ENCODE measurements around the gene FCHSD2. TPM values are rescaled to one million over a fixed set of nuclear protein-coding genes. Genes with fewer than 3 reads are reported as not detected.

Gene FCHSD2
- polyA plus RNA-seq, 1 donor (not counting 4 experiments of a cell fraction or from before 2014, with no cell fraction given): 14.2 TPM

DNA sequence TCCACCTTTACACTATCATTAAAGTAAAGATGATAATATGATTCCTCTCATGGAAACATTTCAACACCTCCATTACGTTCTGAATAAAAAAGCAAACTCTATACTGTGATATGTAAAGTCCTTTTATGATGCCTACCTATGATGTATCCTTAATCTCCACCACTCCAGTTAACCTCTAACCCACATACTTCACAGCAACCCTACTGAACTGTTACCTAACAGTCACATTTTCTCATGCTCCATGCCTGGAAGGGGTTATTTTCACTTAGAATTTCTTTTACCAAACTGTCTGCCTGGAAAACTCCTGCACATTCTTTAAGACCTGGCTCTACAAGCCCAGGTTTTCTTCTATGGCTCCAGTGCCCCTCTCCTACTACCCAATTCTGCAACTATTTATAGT is 129.1 kb downstream of the FCHSD2 start:
- H3K9me3 ChIP-seq (ENCODE audit: control insufficient read depth, low read depth, low read length): no peaks in the 10 kb centered on the region
- no peak overlapping the region for H3K4me2 ChIP-seq (ENCODE audit: control insufficient read depth, extremely low read depth, insufficient read depth, low read depth, low read length)
- no peaks in the 10 kb centered on the region for H3K27me3 ChIP-seq (ENCODE audit: control insufficient read depth, extremely low read depth, insufficient read depth, low read length)
- DNase-seq (ENCODE audit: low read depth, low spot score): no peak
- H4K20me1 ChIP-seq (ENCODE audit: control insufficient read depth, extremely low read depth, insufficient read depth, low read length): no peaks in the 10 kb centered on the region
- dilution Hi-C loops (cut with MboI; ENCODE audit: extremely low pct_ligation_motif_present, low sequenced_read_pairs): no loop called here
- H3K27ac ChIP-seq (ENCODE audit: control insufficient read depth, insufficient read depth, low read length): no peak overlapping the region
- no peak overlapping the region for H3K4me3 ChIP-seq (ENCODE audit: control insufficient read depth in 2 of 3, extremely low read depth in 1 of 3, insufficient read depth in 2 of 3, low read depth in 1 of 3, low read length in 3 of 3)
- no peak overlapping the region for H3K9ac ChIP-seq (ENCODE audit: control insufficient read depth, extremely low read depth, insufficient read depth, low read length)
- peaks cover 2 to 5% of the 10 kb centered on the region in 2 experiments for H3K36me3 ChIP-seq (ENCODE audit: control insufficient read depth in 2 of 2, extremely low read depth in 1 of 2, insufficient read depth in 2 of 2, low read length in 2 of 2)
- TF ChIP-seq, protein P1, sequence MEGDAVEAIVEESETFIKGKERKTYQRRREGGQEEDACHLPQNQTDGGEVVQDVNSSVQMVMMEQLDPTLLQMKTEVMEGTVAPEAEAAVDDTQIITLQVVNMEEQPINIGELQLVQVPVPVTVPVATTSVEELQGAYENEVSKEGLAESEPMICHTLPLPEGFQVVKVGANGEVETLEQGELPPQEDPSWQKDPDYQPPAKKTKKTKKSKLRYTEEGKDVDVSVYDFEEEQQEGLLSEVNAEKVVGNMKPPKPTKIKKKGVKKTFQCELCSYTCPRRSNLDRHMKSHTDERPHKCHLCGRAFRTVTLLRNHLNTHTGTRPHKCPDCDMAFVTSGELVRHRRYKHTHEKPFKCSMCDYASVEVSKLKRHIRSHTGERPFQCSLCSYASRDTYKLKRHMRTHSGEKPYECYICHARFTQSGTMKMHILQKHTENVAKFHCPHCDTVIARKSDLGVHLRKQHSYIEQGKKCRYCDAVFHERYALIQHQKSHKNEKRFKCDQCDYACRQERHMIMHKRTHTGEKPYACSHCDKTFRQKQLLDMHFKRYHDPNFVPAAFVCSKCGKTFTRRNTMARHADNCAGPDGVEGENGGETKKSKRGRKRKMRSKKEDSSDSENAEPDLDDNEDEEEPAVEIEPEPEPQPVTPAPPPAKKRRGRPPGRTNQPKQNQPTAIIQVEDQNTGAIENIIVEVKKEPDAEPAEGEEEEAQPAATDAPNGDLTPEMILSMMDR (optimal IDR thresholded peaks at IDR 0.05 in 1 of 3, IDR thresholded peaks at IDR 0.05 in 1 of 3, conservative IDR thresholded peaks at IDR 0.05 in 1 of 3; ENCODE audit: extremely low read depth in 1 of 3, insufficient read depth in 2 of 3, low read length in 3 of 3): no peak
- TF ChIP-seq EZH2 (IDR thresholded peaks at IDR 0.05; ENCODE audit: low read length): no peak
- H3K79me2 ChIP-seq (ENCODE audit: control insufficient read depth, insufficient read depth, low read length): no peaks in the 10 kb centered on the region
- H3K9me1 ChIP-seq (ENCODE audit: control insufficient read depth, extremely low read depth, insufficient read depth, low read length): no peaks in the 10 kb centered on the region
- no peak for FAIRE-seq
- peaks cover 7% of the 10 kb centered on the region for H3K4me1 ChIP-seq (ENCODE audit: control insufficient read depth, extremely low read depth, insufficient read depth, low read length)
- H2AFZ ChIP-seq (ENCODE audit: control insufficient read depth, low read length): no peak overlapping the region

DNA sequence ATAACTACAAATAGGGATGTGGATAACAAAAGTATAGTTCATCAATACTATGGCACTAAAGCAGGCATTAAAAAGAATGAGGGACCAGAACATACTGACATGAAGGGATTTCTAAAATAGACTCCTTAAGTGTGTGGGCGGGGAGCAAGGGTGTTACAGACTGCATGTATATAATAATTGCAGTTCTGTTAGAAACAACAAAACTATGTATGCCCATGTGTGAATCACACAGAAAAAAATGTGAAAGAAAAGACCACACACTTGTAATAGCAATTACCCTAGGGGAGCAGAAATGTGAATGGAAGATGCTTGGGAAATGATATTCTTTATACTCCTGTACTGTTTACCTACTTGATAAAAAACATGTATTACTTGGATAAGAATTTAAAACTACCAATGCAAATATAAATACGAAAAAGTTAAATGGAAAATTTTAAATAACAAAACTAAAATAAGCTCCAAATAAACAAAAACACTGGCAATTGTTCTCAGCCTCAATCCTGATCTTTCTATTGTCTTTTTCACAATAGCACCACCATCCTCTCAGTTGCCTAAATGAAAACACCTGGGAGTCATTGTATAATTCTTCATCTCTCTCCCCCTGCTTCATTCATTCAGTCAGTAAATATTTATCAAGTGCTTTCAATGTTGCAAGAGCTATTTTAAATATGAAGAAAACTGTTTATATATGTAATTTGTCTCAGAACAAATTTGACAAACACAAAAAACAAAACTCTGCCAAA is 129.8 kb downstream of the FCHSD2 start:
- Histone ChIP-seq H3K9me3 (ENCODE audit: control insufficient read depth, low read depth, low read length) (no peaks in the 10 kb centered on the region), H3K79me2 (ENCODE audit: control insufficient read depth, insufficient read depth, low read length) (no peaks in the 10 kb centered on the region), H3K9me1 (ENCODE audit: control insufficient read depth, extremely low read depth, insufficient read depth, low read length) (no peaks in the 10 kb centered on the region), H3K36me3 (ENCODE audit: control insufficient read depth in 2 of 2, extremely low read depth in 1 of 2, insufficient read depth in 2 of 2, low read length in 2 of 2) (peaks cover 2 to 5% of the 10 kb centered on the region in 2 experiments), H2AFZ (ENCODE audit: control insufficient read depth, low read length) (no peak overlapping the region), H3K4me1 (ENCODE audit: control insufficient read depth, extremely low read depth, insufficient read depth, low read length) (peaks cover 7% of the 10 kb centered on the region), H3K27me3 (ENCODE audit: control insufficient read depth, extremely low read depth, insufficient read depth, low read length) (no peaks in the 10 kb centered on the region), H4K20me1 (ENCODE audit: control insufficient read depth, extremely low read depth, insufficient read depth, low read length) (no peaks in the 10 kb centered on the region), H3K4me2 (ENCODE audit: control insufficient read depth, extremely low read depth, insufficient read depth, low read depth, low read length) (no peak overlapping the region), H3K4me3 (ENCODE audit: control insufficient read depth in 2 of 3, extremely low read depth in 1 of 3, insufficient read depth in 2 of 3, low read depth in 1 of 3, low read length in 3 of 3) (no peak overlapping the region), H3K9ac (ENCODE audit: control insufficient read depth, extremely low read depth, insufficient read depth, low read length) (no peak overlapping the region), H3K27ac (ENCODE audit: control insufficient read depth, insufficient read depth, low read length) (no peak overlapping the region)
- FAIRE-seq (no peak), DNase-seq (ENCODE audit: low read depth, low spot score) (no peak)
- TF ChIP-seq EZH2 (IDR thresholded peaks at IDR 0.05; ENCODE audit: low read length): no peak
- dilution Hi-C loops (cut with MboI; ENCODE audit: extremely low pct_ligation_motif_present, low sequenced_read_pairs): no loop called here
